Measurements from ENCODE around the gene KIAA0040.

The KIAA0040 gene

DNA sequence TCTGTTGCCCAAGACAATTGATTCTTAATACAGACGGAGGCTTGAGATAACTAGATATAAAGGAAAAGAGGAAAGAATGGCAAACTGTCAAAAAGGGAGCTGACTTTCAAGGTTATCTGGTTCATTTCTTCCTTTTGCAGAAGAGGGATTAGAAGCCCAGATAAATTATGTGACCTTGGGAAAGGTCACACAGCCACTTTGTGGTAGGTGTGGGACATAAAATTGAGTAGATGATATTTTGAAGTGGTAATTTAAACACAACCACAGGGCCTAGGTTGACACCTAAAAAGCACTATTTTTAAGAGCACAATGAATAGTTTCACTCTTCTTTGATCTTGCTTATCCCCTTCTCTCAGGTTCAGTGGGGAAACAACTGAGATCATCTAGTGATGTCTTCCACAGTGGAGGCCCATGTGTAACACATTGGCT lies 16.9 kb upstream of the KIAA0040 start:
- Histone ChIP-seq H3K9ac (ENCODE audit: insufficient read length, low read depth) (no peak overlapping the region), H3K27me3 (ENCODE audit: insufficient read depth, insufficient read length) (no peaks in the 10 kb centered on the region), H3K4me1 (ENCODE audit: insufficient read depth, insufficient read length) (no peaks in the 10 kb centered on the region), H3K9me3 (ENCODE audit: insufficient read depth, low read length) (no peaks in the 10 kb centered on the region), H3K4me3 (ENCODE audit: insufficient read length, low read depth) (no peak overlapping the region), H3K36me3 (ENCODE audit: insufficient read depth, insufficient read length, low read length) (no peaks in the 10 kb centered on the region)
- DNase-seq (ENCODE audit: low read depth, low spot score) = no peak
- TF ChIP-seq SUZ12 (IDR thresholded peaks at IDR 0.05; ENCODE audit: extremely low read depth, insufficient read depth, insufficient read length) = no peak
- TF ChIP-seq YY1 (IDR thresholded peaks at IDR 0.05; ENCODE audit: insufficient read depth, insufficient read length) = no peak
- no peak for TF ChIP-seq ZNF274 (IDR thresholded peaks at IDR 0.05; ENCODE audit: low read depth, low read length)

GRCh38 chr1:175208773-175209492 lies 16.4 kb upstream of the KIAA0040 start:
- no peak overlapping the region for H3K4me3 ChIP-seq (ENCODE audit: insufficient read length, low read depth)
- no peak for DNase-seq (ENCODE audit: low read depth, low spot score)
- no peaks in the 10 kb centered on the region for H3K27me3 ChIP-seq (ENCODE audit: insufficient read depth, insufficient read length)
- H3K9me3 ChIP-seq (ENCODE audit: insufficient read depth, low read length) = no peaks in the 10 kb centered on the region
- H3K4me1 ChIP-seq (ENCODE audit: insufficient read depth, insufficient read length) = no peaks in the 10 kb centered on the region
- no peaks in the 10 kb centered on the region for H3K36me3 ChIP-seq (ENCODE audit: insufficient read depth, insufficient read length, low read length)
- no peak for TF ChIP-seq SUZ12 (IDR thresholded peaks at IDR 0.05; ENCODE audit: extremely low read depth, insufficient read depth, insufficient read length)
- no peak for TF ChIP-seq ZNF274 (IDR thresholded peaks at IDR 0.05; ENCODE audit: low read depth, low read length)
- no peak for TF ChIP-seq YY1 (IDR thresholded peaks at IDR 0.05; ENCODE audit: insufficient read depth, insufficient read length)
- H3K9ac ChIP-seq (ENCODE audit: insufficient read length, low read depth) = no peak overlapping the region

DNA sequence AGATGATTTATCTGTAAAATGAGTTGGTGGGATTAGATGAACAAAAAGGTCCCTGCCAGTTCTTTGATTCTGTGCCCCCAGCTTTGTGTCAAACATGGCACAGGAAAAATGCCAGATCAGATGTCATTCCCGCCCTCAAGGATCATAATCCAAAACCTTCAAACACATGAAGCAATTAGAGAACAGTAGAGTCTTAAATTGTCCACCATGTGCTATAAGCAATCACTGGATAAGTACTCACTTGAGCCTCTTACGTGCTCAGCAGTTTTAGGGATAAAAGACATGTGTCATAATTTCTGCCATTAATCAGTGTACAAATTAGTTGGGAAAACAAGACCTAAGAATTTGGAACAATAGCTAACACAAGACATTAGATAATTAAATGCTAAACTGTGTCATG lies 15.4 kb upstream of the KIAA0040 start:
- no peak for DNase-seq (ENCODE audit: low read depth, low spot score)
- Histone ChIP-seq H3K4me1 (ENCODE audit: insufficient read depth, insufficient read length) (no peaks in the 10 kb centered on the region), H3K36me3 (ENCODE audit: insufficient read depth, insufficient read length, low read length) (no peaks in the 10 kb centered on the region), H3K9me3 (ENCODE audit: insufficient read depth, low read length) (no peaks in the 10 kb centered on the region), H3K4me3 (ENCODE audit: insufficient read length, low read depth) (no peak overlapping the region), H3K9ac (ENCODE audit: insufficient read length, low read depth) (no peak overlapping the region), H3K27me3 (ENCODE audit: insufficient read depth, insufficient read length) (no peaks in the 10 kb centered on the region)
- TF ChIP-seq SUZ12 (IDR thresholded peaks at IDR 0.05; ENCODE audit: extremely low read depth, insufficient read depth, insufficient read length) (no peak), ZNF274 (IDR thresholded peaks at IDR 0.05; ENCODE audit: low read depth, low read length) (no peak), YY1 (IDR thresholded peaks at IDR 0.05; ENCODE audit: insufficient read depth, insufficient read length) (no peak)

DNA sequence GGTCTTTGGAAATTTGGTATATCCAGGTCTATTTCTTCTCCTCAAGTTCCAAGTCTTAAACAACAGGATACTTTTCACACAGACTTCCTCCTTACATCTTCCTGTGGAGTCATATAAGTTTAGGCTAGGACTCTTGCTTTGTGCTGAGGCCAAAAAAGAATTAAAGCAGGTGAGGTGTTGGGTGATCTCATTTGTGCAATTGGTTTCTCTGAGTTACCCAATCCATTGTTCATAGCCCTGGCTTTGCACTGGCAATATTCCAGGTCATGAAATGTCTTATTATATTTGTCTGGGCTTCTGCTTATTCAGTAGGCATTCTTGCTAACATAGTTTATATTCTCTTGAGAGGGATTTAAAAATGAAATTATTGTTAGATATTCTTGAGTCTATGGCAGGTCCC lies 14.1 kb upstream of the KIAA0040 start:
- no peaks in the 10 kb centered on the region for H3K4me1 ChIP-seq (ENCODE audit: insufficient read depth, insufficient read length)
- TF ChIP-seq YY1 (IDR thresholded peaks at IDR 0.05; ENCODE audit: insufficient read depth, insufficient read length) = no peak
- TF ChIP-seq ZNF274 (IDR thresholded peaks at IDR 0.05; ENCODE audit: low read depth, low read length) = no peak
- no peak for TF ChIP-seq SUZ12 (IDR thresholded peaks at IDR 0.05; ENCODE audit: extremely low read depth, insufficient read depth, insufficient read length)
- no peak overlapping the region for H3K9ac ChIP-seq (ENCODE audit: insufficient read length, low read depth)
- no peaks in the 10 kb centered on the region for H3K36me3 ChIP-seq (ENCODE audit: insufficient read depth, insufficient read length, low read length)
- H3K4me3 ChIP-seq (ENCODE audit: insufficient read length, low read depth) = no peak overlapping the region
- no peaks in the 10 kb centered on the region for H3K9me3 ChIP-seq (ENCODE audit: insufficient read depth, low read length)
- DNase-seq (ENCODE audit: low read depth, low spot score) = no peak
- H3K27me3 ChIP-seq (ENCODE audit: insufficient read depth, insufficient read length) = no peaks in the 10 kb centered on the region

DNA sequence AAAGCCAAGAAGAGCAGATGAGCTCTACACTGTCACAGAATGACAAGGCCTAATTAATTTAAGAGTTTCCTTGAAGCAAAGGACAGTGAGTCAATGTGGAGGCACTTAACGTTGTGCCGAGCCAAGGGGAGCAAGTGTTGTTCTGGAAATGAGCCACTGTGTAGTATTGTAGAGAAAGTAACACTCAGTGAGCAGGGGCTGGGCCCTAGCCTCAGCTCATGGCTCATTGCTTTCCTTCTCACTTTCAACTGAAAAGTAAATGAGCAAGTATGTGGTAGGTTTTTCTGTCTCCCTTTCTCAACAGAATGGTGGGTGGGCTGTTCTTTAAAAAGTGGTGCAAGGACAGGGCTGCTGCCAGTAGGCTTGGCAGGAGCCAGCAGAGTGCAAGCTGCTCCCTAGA lies 11.8 kb upstream of the KIAA0040 start:
- no peak overlapping the region for H3K4me3 ChIP-seq (ENCODE audit: insufficient read length, low read depth)
- TF ChIP-seq SUZ12 (IDR thresholded peaks at IDR 0.05; ENCODE audit: extremely low read depth, insufficient read depth, insufficient read length) = no peak
- TF ChIP-seq YY1 (IDR thresholded peaks at IDR 0.05; ENCODE audit: insufficient read depth, insufficient read length) = no peak
- TF ChIP-seq ZNF274 (IDR thresholded peaks at IDR 0.05; ENCODE audit: low read depth, low read length) = no peak
- no peaks in the 10 kb centered on the region for H3K4me1 ChIP-seq (ENCODE audit: insufficient read depth, insufficient read length)
- no peaks in the 10 kb centered on the region for H3K9me3 ChIP-seq (ENCODE audit: insufficient read depth, low read length)
- H3K9ac ChIP-seq (ENCODE audit: insufficient read length, low read depth) = no peak overlapping the region
- DNase-seq (ENCODE audit: low read depth, low spot score) = no peak
- no peaks in the 10 kb centered on the region for H3K27me3 ChIP-seq (ENCODE audit: insufficient read depth, insufficient read length)
- no peaks in the 10 kb centered on the region for H3K36me3 ChIP-seq (ENCODE audit: insufficient read depth, insufficient read length, low read length)

DNA sequence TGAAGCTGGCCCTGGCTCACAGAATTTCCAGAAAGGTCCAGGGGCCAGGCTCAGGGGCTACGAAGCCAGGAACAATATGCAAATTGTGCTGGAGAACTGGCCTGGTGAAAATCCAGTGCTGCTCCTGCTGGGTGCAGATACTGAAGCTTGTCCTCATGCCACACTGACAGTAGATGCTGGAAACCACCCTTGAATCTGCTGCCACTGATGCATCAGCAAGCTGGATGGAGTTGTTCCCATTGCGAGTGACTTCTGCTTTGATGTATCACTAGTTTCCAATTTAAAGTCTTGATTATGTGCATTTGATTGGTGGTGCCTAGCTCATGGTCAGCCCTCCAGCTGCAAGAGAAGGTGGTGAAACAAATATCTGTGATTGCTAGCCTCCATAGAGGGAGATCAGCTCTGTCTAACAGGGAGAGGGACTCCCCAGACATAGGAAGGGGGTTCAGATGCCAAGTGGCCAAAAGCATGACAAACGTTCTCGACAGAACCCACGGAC lies 11.0 kb upstream of the KIAA0040 start:
- no peak overlapping the region for H3K4me3 ChIP-seq (ENCODE audit: insufficient read length, low read depth)

DNA sequence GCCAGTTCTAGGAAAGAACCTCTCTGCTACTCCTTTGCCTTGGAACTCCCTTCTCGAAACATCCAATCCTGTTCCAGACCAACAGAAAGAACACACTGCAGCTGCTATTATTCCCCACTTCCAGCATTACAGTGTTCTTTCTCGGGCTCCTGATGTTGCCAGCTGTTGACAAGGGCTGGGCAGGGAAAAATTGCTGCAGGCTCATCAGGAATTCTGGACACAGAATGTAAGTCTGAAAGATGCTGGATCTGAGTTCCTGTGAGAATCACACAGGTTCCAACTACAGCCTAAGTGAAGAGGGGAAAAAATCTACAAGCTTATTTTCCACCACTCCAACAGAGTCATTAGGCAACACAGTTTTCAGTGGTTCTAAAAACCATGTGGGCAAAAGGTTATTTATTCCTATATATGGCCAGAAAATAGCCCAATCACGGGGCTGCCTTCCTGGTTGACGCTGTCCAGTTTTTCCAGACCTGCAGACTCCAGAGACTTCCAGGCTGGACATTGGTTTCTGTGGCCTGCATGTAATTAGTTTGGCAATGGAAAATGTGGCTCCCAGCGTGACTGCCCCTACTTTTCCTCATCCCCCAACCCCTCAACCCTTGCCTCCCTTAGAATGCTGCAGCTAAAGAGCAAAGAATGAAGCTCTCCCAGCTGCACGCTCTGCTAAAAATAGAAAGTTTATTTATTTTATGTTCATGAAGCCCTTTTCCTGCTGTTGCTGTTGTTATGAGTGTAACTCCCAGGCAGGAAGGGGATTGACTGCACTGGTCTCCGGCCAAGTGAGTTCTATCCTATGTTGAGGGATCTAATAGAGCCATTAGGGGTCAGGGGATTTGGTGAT lies 8.3 kb upstream of the KIAA0040 start:
- Histone ChIP-seq H3K9me3 (ENCODE audit: insufficient read depth, low read length) (no peaks in the 10 kb centered on the region), H3K4me1 (ENCODE audit: insufficient read depth, insufficient read length) (no peaks in the 10 kb centered on the region), H3K36me3 (ENCODE audit: insufficient read depth, insufficient read length, low read length) (no peaks in the 10 kb centered on the region), H3K4me3 (ENCODE audit: insufficient read length, low read depth) (no peak overlapping the region), H3K9ac (ENCODE audit: insufficient read length, low read depth) (no peak overlapping the region), H3K27me3 (ENCODE audit: insufficient read depth, insufficient read length) (no peaks in the 10 kb centered on the region)
- TF ChIP-seq YY1 (IDR thresholded peaks at IDR 0.05; ENCODE audit: insufficient read depth, insufficient read length) (no peak), ZNF274 (IDR thresholded peaks at IDR 0.05; ENCODE audit: low read depth, low read length) (no peak), SUZ12 (IDR thresholded peaks at IDR 0.05; ENCODE audit: extremely low read depth, insufficient read depth, insufficient read length) (no peak)
- no peak for DNase-seq (ENCODE audit: low read depth, low spot score)

More for the DNA sequence above, 11.0 kb upstream of the KIAA0040 start:
- TF ChIP-seq SUZ12 (IDR thresholded peaks at IDR 0.05; ENCODE audit: extremely low read depth, insufficient read depth, insufficient read length) (no peak), ZNF274 (IDR thresholded peaks at IDR 0.05; ENCODE audit: low read depth, low read length) (no peak), YY1 (IDR thresholded peaks at IDR 0.05; ENCODE audit: insufficient read depth, insufficient read length) (no peak)
- DNase-seq (ENCODE audit: low read depth, low spot score) = no peak
- no peak overlapping the region for H3K9ac ChIP-seq (ENCODE audit: insufficient read length, low read depth)
- no peaks in the 10 kb centered on the region for H3K36me3 ChIP-seq (ENCODE audit: insufficient read depth, insufficient read length, low read length)
- no peaks in the 10 kb centered on the region for H3K27me3 ChIP-seq (ENCODE audit: insufficient read depth, insufficient read length)
- no peaks in the 10 kb centered on the region for H3K4me1 ChIP-seq (ENCODE audit: insufficient read depth, insufficient read length)
- H3K9me3 ChIP-seq (ENCODE audit: insufficient read depth, low read length) = no peaks in the 10 kb centered on the region
